ENCODE measurements around the gene GRB2.

- TF ChIP-seq, protein P1, sequence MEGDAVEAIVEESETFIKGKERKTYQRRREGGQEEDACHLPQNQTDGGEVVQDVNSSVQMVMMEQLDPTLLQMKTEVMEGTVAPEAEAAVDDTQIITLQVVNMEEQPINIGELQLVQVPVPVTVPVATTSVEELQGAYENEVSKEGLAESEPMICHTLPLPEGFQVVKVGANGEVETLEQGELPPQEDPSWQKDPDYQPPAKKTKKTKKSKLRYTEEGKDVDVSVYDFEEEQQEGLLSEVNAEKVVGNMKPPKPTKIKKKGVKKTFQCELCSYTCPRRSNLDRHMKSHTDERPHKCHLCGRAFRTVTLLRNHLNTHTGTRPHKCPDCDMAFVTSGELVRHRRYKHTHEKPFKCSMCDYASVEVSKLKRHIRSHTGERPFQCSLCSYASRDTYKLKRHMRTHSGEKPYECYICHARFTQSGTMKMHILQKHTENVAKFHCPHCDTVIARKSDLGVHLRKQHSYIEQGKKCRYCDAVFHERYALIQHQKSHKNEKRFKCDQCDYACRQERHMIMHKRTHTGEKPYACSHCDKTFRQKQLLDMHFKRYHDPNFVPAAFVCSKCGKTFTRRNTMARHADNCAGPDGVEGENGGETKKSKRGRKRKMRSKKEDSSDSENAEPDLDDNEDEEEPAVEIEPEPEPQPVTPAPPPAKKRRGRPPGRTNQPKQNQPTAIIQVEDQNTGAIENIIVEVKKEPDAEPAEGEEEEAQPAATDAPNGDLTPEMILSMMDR (IDR thresholded peaks at IDR 0.05): no peak
- no peak for TF ChIP-seq POLR2AphosphoS5 (IDR thresholded peaks at IDR 0.05)
- no peak for TF ChIP-seq POLR2A (IDR thresholded peaks at IDR 0.05)
These were observed 87.8 kb downstream of the GRB2 start for GRCh38 chr17:75317671-75318070.

All from prostate gland (tissue), 2 donors.